Mucosa of stomach (tissue), 1 donor: ENCODE results near the gene PTGES2.

ENCODE experiments used
- H3K27me3 ChIP-seq: one replicate; pipeline ENCODE4 v1.7.0; 2013; ENCODE audit warnings: mild to moderate bottlenecking, low read length; ENCODE audit not compliant: control insufficient read depth, insufficient read depth
- H3K36me3 ChIP-seq: one replicate; pipeline ENCODE4 v1.7.0; 2013; ENCODE audit warnings: low read length; ENCODE audit not compliant: control insufficient read depth, insufficient read depth
- H3K4me1 ChIP-seq: one replicate; pipeline ENCODE4 v1.7.0; 2013; ENCODE audit warnings: mild to moderate bottlenecking, low read length; ENCODE audit not compliant: control insufficient read depth, insufficient read depth
- H3K4me3 ChIP-seq: one replicate; pipeline ENCODE4 v1.7.0; 2013; ENCODE audit warnings: low read length
- H3K9ac ChIP-seq: one replicate; pipeline ENCODE4 v1.7.0; 2013; ENCODE audit warnings: mild to moderate bottlenecking, low read length, moderate library complexity
- H3K9me3 ChIP-seq: one replicate; pipeline ENCODE4 v1.7.0; 2013; ENCODE audit warnings: mild to moderate bottlenecking, low read length, moderate library complexity; ENCODE audit not compliant: control insufficient read depth
- donor health status: Pancreatic carcinoma.

The PTGES2 gene

GRCh38 chr9:128162215-128163026 lies 34.9 kb upstream of the PTGES2 start:
- no peaks in the 10 kb centered on the region for H3K27me3 ChIP-seq
- no peaks in the 10 kb centered on the region for H3K36me3 ChIP-seq
- H3K9ac ChIP-seq: no peak overlapping the region
- H3K4me3 ChIP-seq: no peak overlapping the region
- peaks cover 16% of the 10 kb centered on the region for H3K4me1 ChIP-seq
- H3K9me3 ChIP-seq: no peaks in the 10 kb centered on the region

GRCh38 chr9:128161215-128161902 lies 33.8 kb upstream of the PTGES2 start:
- no peak overlapping the region for H3K4me3 ChIP-seq
- H3K27me3 ChIP-seq: no peaks in the 10 kb centered on the region

GRCh38 chr9:128160603-128160987 lies 33.1 kb upstream of the PTGES2 start:
- H3K4me3 ChIP-seq: peak overlapping the region; percentile 93
- no peaks in the 10 kb centered on the region for H3K9me3 ChIP-seq
- H3K9ac ChIP-seq: peak overlapping the region; percentile 83
- H3K36me3 ChIP-seq: no peaks in the 10 kb centered on the region
- peaks cover 16% of the 10 kb centered on the region for H3K4me1 ChIP-seq
- no peaks in the 10 kb centered on the region for H3K27me3 ChIP-seq

More at GRCh38 chr9:128161215-128161902, 33.8 kb upstream of the PTGES2 start:
- H3K9ac ChIP-seq: no peak overlapping the region
- H3K9me3 ChIP-seq: no peaks in the 10 kb centered on the region
- peaks cover 16% of the 10 kb centered on the region for H3K4me1 ChIP-seq
- H3K36me3 ChIP-seq: no peaks in the 10 kb centered on the region

GRCh38 chr9:128159784-128160602 lies 32.5 kb upstream of the PTGES2 start, which contains the start of gene BBLN:
Gene BBLN (plus strand): TSS chr9:128160265. CDS start chr9:128160408, 143 bp downstream.
- Histone ChIP-seq H3K4me1 (peaks cover 16% of the 10 kb centered on the region), H3K9me3 (no peaks in the 10 kb centered on the region), H3K36me3 (no peaks in the 10 kb centered on the region), H3K4me3 (peak within 1 kb of the TSS; percentile 93), H3K27me3 (no peaks in the 10 kb centered on the region), H3K9ac (peak within 1 kb of the TSS; percentile 83)

- Histone ChIP-seq H3K27me3 (no peaks in the 10 kb centered on the region), H3K36me3 (no peaks in the 10 kb centered on the region), H3K4me1 (peaks cover 16% of the 10 kb centered on the region), H3K9me3 (no peaks in the 10 kb centered on the region), H3K4me3 (peak overlapping the region; percentile 15), H3K9ac (peak overlapping the region; percentile 64)
Observed at GRCh38 chr9:128159522-128159783, 31.9 kb upstream of the PTGES2 start.

- Histone ChIP-seq H3K4me3 (no peak overlapping the region), H3K27me3 (no peaks in the 10 kb centered on the region), H3K9me3 (no peaks in the 10 kb centered on the region), H3K36me3 (no peaks in the 10 kb centered on the region), H3K4me1 (peaks cover 17% of the 10 kb centered on the region), H3K9ac (no peak overlapping the region)
Observed at GRCh38 chr9:128155736-128156500, 28.4 kb upstream of the PTGES2 start.

- Histone ChIP-seq H3K27me3 (no peaks in the 10 kb centered on the region), H3K36me3 (no peaks in the 10 kb centered on the region), H3K9me3 (no peaks in the 10 kb centered on the region), H3K4me3 (no peak overlapping the region), H3K4me1 (peaks cover 23% of the 10 kb centered on the region), H3K9ac (no peak overlapping the region)
Observed at GRCh38 chr9:128153947-128154695, 26.6 kb upstream of the PTGES2 start.

GRCh38 chr9:128153060-128153946 lies 25.8 kb upstream of the PTGES2 start:
- Histone ChIP-seq H3K4me1 (peaks cover 31% of the 10 kb centered on the region), H3K36me3 (no peaks in the 10 kb centered on the region), H3K27me3 (no peaks in the 10 kb centered on the region), H3K9me3 (no peaks in the 10 kb centered on the region), H3K9ac (no peak overlapping the region), H3K4me3 (no peak overlapping the region)

GRCh38 chr9:128152133-128153059 lies 24.9 kb upstream of the PTGES2 start:
- no peaks in the 10 kb centered on the region for H3K27me3 ChIP-seq
- no peak overlapping the region for H3K9ac ChIP-seq
- no peak overlapping the region for H3K4me3 ChIP-seq
- H3K4me1 ChIP-seq: peaks cover 36% of the 10 kb centered on the region
- H3K9me3 ChIP-seq: no peaks in the 10 kb centered on the region
- H3K36me3 ChIP-seq: no peaks in the 10 kb centered on the region
